Measurements from ENCODE around the gene PRSS36. TPM values are rescaled to one million over a fixed set of nuclear protein-coding genes. Genes with fewer than 3 reads are reported as not detected.
A peak's percentile ranks its signal among the peaks of the same experiment; 100 is the strongest.

The PRSS36 gene

GRCh38 chr16:31090540-31090939 is 59.3 kb downstream of the PRSS36 start:
- peak; percentile 30 for DNase-seq
- Histone ChIP-seq H3K9me3 (ENCODE audit: control insufficient read depth, low read length) (no peaks in the 10 kb centered on the region), H3K4me3 (ENCODE audit: insufficient read depth in 1 of 2, low read depth in 1 of 2, low read length in 2 of 2) (peak overlapping the region in 1 of 2 experiments; percentile 32), H3K18ac (ENCODE audit: low read depth in 1 of 2, low read length in 2 of 2) (no peak overlapping the region), H3K4me1 (ENCODE audit: control insufficient read depth, insufficient read depth, low read depth, low read length) (peaks cover 37% of the 10 kb centered on the region), H2AK5ac (ENCODE audit: low read length, severe bottlenecking) (peak overlapping the region; percentile 33), H4K91ac (ENCODE audit: low read length) (no peak overlapping the region), H3K4ac (ENCODE audit: low read depth in 1 of 2, low read length in 2 of 2) (no peak overlapping the region), H4K8ac (ENCODE audit: low read length) (peak overlapping the region; percentile 52), H3K79me1 (replicated peaks; ENCODE audit: low read length, poor library complexity, severe bottlenecking) (peaks cover 32% of the 10 kb centered on the region), H3K27me3 (ENCODE audit: control insufficient read depth in 1 of 2, insufficient read depth in 1 of 2, low read length in 2 of 2) (no peaks in the 10 kb centered on the region), H3K9ac (ENCODE audit: low read length) (peak overlapping the region; percentile 67), H3K23ac (ENCODE audit: low read length in 2 of 2) (no peak overlapping the region), H2BK15ac (ENCODE audit: low read depth, poor library complexity, severe bottlenecking) (no peak overlapping the region), H2BK5ac (ENCODE audit: low read depth, low read length, poor library complexity, severe bottlenecking) (no peak overlapping the region), H2BK12ac (ENCODE audit: low read length in 2 of 2) (no peak overlapping the region), H3K36me3 (ENCODE audit: control insufficient read depth in 1 of 2, insufficient read depth in 2 of 2, low read depth in 1 of 2, low read length in 2 of 2) (peaks cover 53 to 61% of the 10 kb centered on the region in 2 experiments), H2AFZ (ENCODE audit: low read depth, low read length) (no peak overlapping the region), H3K27ac (ENCODE audit: low read length, poor library complexity, severe bottlenecking) (peak overlapping the region; percentile 64), H3K4me2 (ENCODE audit: low read length, poor library complexity, severe bottlenecking) (no peak overlapping the region), H3K14ac (ENCODE audit: low read length in 2 of 2) (no peak overlapping the region), H2BK120ac (ENCODE audit: low read depth, low read length) (no peak overlapping the region)
- 87% methylated on average over 2 of the region's 2 CpGs for WGBS

- WGBS = 96% methylated on average over 3 of the region's 8 CpGs
- Histone ChIP-seq H3K9me3 (ENCODE audit: control insufficient read depth, low read length) (no peaks in the 10 kb centered on the region), H3K36me3 (ENCODE audit: control insufficient read depth in 1 of 2, insufficient read depth in 2 of 2, low read depth in 1 of 2, low read length in 2 of 2) (peaks cover 67 to 75% of the 10 kb centered on the region in 2 experiments), H3K27ac (ENCODE audit: low read length, poor library complexity, severe bottlenecking) (no peak overlapping the region), H3K23ac (ENCODE audit: low read length in 2 of 2) (no peak overlapping the region), H2AK5ac (ENCODE audit: low read length, severe bottlenecking) (no peak overlapping the region), H2AFZ (ENCODE audit: low read depth, low read length) (no peak overlapping the region), H3K18ac (ENCODE audit: low read depth in 1 of 2, low read length in 2 of 2) (no peak overlapping the region), H2BK15ac (ENCODE audit: low read depth, poor library complexity, severe bottlenecking) (no peak overlapping the region), H2BK5ac (ENCODE audit: low read depth, low read length, poor library complexity, severe bottlenecking) (no peak overlapping the region), H3K4ac (ENCODE audit: low read depth in 1 of 2, low read length in 2 of 2) (no peak overlapping the region), H3K4me3 (ENCODE audit: insufficient read depth in 1 of 2, low read depth in 1 of 2, low read length in 2 of 2) (no peak overlapping the region), H2BK120ac (ENCODE audit: low read depth, low read length) (no peak overlapping the region), H3K27me3 (ENCODE audit: control insufficient read depth in 1 of 2, insufficient read depth in 1 of 2, low read length in 2 of 2) (no peaks in the 10 kb centered on the region), H2BK12ac (ENCODE audit: low read length in 2 of 2) (no peak overlapping the region), H3K4me2 (ENCODE audit: low read length, poor library complexity, severe bottlenecking) (no peak overlapping the region), H3K4me1 (ENCODE audit: control insufficient read depth, insufficient read depth, low read depth, low read length) (peaks cover 36% of the 10 kb centered on the region), H4K8ac (ENCODE audit: low read length) (no peak overlapping the region), H3K14ac (ENCODE audit: low read length in 2 of 2) (no peak overlapping the region), H3K9ac (ENCODE audit: low read length) (no peak overlapping the region), H4K91ac (ENCODE audit: low read length) (no peak overlapping the region), H3K79me1 (replicated peaks; ENCODE audit: low read length, poor library complexity, severe bottlenecking) (peaks cover 40% of the 10 kb centered on the region)
- DNase-seq = no peak
Measured at GRCh38 chr16:31089199-31089598, 60.7 kb downstream of the PRSS36 start.

Small RNA genes within 50 kb of the gene (small RNA-seq; reads per million reads assigned to genes)
- gene AC009088.4 (ENCODE audit: low read depth) (not detected), gene NDUFA3P6 (ENCODE audit: low read depth) (not detected)
